ENCODE results near the gene HK3. TPM values are rescaled to one million over a fixed set of nuclear protein-coding genes. Genes with fewer than 3 reads are reported as not detected.

Gene HK3
- polyA plus RNA-seq, 1 donor from 2014 or later: 7.8 TPM

GRCh38 chr5:176915906-176916305, 16.8 kb upstream of the HK3 start:
- Histone ChIP-seq H3K4me2 (ENCODE audit: low read length) (no peak overlapping the region), H3K9me2 (ENCODE audit: insufficient read depth, low read length) (no peaks in the 10 kb centered on the region), H3K27me3 (ENCODE audit: insufficient read depth, low read depth, low read length) (no peaks in the 10 kb centered on the region), H3K9me3 (ENCODE audit: low read length) (no peaks in the 10 kb centered on the region), H3K79me2 (replicated peaks; ENCODE audit: insufficient read depth, low read length) (no peaks in the 10 kb centered on the region), H3K4me3 (ENCODE audit: low read length) (no peak overlapping the region), H3F3A (ENCODE audit: insufficient read depth, low read length, poor library complexity, severe bottlenecking) (no peaks in the 10 kb centered on the region), H3K27ac (ENCODE audit: low read length) (no peak overlapping the region), H4K20me1 (ENCODE audit: insufficient read depth) (no peaks in the 10 kb centered on the region), H3K9ac (ENCODE audit: low read length) (no peak overlapping the region), H3K36me3 (ENCODE audit: insufficient read depth, low read length) (no peaks in the 10 kb centered on the region), H2AFZ (ENCODE audit: low read depth, low read length) (no peak overlapping the region)
- TF ChIP-seq SMC3 (conservative IDR thresholded peaks at IDR 0.05; ENCODE audit: poor library complexity) (no peak), EP300 (conservative IDR thresholded peaks at IDR 0.05; ENCODE audit: poor library complexity, severe bottlenecking) (no peak), POLR2AphosphoS5 (IDR thresholded peaks at IDR 0.05) (no peak), CTCF (IDR thresholded peaks at IDR 0.05; ENCODE audit: poor library complexity, severe bottlenecking) (no peak), TAF1 (IDR thresholded peaks at IDR 0.05; ENCODE audit: low read depth) (no peak), EZH2 (IDR thresholded peaks at IDR 0.05; ENCODE audit: borderline replicate concordance, insufficient read depth, low read length, poor library complexity, severe bottlenecking) (no peak), REST (IDR thresholded peaks at IDR 0.05; ENCODE audit: borderline replicate concordance) (no peak), RAD21 (conservative IDR thresholded peaks at IDR 0.05) (no peak)

GRCh38 chr5:176912115-176912514, 13.0 kb upstream of the HK3 start:
- no peak overlapping the region for H3K27ac ChIP-seq (ENCODE audit: low read length)
- no peak overlapping the region for H2AFZ ChIP-seq (ENCODE audit: low read depth, low read length)
- no peaks in the 10 kb centered on the region for H3K27me3 ChIP-seq (ENCODE audit: insufficient read depth, low read depth, low read length)
- H3K4me3 ChIP-seq (ENCODE audit: low read length): no peak overlapping the region
- TF ChIP-seq EP300 (conservative IDR thresholded peaks at IDR 0.05; ENCODE audit: poor library complexity, severe bottlenecking) (no peak), EZH2 (IDR thresholded peaks at IDR 0.05; ENCODE audit: borderline replicate concordance, insufficient read depth, low read length, poor library complexity, severe bottlenecking) (no peak), POLR2AphosphoS5 (IDR thresholded peaks at IDR 0.05) (no peak), MXI1 (conservative IDR thresholded peaks at IDR 0.05; ENCODE audit: poor library complexity, severe bottlenecking) (no peak), SMC3 (conservative IDR thresholded peaks at IDR 0.05; ENCODE audit: poor library complexity) (no peak), TAF1 (IDR thresholded peaks at IDR 0.05; ENCODE audit: low read depth) (no peak), RAD21 (conservative IDR thresholded peaks at IDR 0.05) (no peak), REST (IDR thresholded peaks at IDR 0.05; ENCODE audit: borderline replicate concordance) (no peak), CTCF (IDR thresholded peaks at IDR 0.05; ENCODE audit: poor library complexity, severe bottlenecking) (no peak)
- H3K36me3 ChIP-seq (ENCODE audit: insufficient read depth, low read length): peaks cover 7% of the 10 kb centered on the region
- H3K79me2 ChIP-seq (replicated peaks; ENCODE audit: insufficient read depth, low read length): no peaks in the 10 kb centered on the region
- no peaks in the 10 kb centered on the region for H4K20me1 ChIP-seq (ENCODE audit: insufficient read depth)
- no peaks in the 10 kb centered on the region for H3K9me2 ChIP-seq (ENCODE audit: insufficient read depth, low read length)
- H3F3A ChIP-seq (ENCODE audit: insufficient read depth, low read length, poor library complexity, severe bottlenecking): no peaks in the 10 kb centered on the region
- no peak overlapping the region for H3K9ac ChIP-seq (ENCODE audit: low read length)
- no peaks in the 10 kb centered on the region for H3K9me3 ChIP-seq (ENCODE audit: low read length)
- no peak overlapping the region for H3K4me2 ChIP-seq (ENCODE audit: low read length)

Data from neural cell (in vitro differentiated cells).